Measurements from ENCODE around the gene CRTC3.

DNA sequence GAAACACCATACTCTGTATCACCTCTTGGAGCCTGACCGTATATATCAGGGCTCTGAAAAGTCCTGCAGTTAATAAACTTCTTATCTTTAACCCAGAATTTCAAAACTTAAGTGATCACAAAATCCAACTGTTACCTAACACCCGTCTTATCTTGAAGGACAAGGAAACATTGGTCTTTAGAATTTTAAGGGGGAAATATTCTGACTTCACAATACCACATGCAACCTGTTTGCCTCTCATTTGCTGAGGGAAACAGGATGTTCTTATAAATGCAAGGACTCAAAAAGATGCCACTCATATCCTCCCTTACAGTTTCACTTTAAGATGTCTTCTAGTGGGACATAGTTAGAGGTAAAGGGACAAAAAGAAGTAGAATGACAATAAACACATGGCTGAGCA, 67.9 kb downstream of the CRTC3 start:
- TF ChIP-seq, protein P1, sequence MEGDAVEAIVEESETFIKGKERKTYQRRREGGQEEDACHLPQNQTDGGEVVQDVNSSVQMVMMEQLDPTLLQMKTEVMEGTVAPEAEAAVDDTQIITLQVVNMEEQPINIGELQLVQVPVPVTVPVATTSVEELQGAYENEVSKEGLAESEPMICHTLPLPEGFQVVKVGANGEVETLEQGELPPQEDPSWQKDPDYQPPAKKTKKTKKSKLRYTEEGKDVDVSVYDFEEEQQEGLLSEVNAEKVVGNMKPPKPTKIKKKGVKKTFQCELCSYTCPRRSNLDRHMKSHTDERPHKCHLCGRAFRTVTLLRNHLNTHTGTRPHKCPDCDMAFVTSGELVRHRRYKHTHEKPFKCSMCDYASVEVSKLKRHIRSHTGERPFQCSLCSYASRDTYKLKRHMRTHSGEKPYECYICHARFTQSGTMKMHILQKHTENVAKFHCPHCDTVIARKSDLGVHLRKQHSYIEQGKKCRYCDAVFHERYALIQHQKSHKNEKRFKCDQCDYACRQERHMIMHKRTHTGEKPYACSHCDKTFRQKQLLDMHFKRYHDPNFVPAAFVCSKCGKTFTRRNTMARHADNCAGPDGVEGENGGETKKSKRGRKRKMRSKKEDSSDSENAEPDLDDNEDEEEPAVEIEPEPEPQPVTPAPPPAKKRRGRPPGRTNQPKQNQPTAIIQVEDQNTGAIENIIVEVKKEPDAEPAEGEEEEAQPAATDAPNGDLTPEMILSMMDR (IDR thresholded peaks at IDR 0.05): no peak
- TF ChIP-seq POLR2A (IDR thresholded peaks at IDR 0.05): no peak
